ENCODE measurements around the gene KIF6. TPM values are rescaled to one million over a fixed set of nuclear protein-coding genes. Genes with fewer than 3 reads are reported as not detected.

KIF6 gene
- total and polyA plus RNA-seq, 2 donors: 0.24 to 0.37 TPM

DNA sequence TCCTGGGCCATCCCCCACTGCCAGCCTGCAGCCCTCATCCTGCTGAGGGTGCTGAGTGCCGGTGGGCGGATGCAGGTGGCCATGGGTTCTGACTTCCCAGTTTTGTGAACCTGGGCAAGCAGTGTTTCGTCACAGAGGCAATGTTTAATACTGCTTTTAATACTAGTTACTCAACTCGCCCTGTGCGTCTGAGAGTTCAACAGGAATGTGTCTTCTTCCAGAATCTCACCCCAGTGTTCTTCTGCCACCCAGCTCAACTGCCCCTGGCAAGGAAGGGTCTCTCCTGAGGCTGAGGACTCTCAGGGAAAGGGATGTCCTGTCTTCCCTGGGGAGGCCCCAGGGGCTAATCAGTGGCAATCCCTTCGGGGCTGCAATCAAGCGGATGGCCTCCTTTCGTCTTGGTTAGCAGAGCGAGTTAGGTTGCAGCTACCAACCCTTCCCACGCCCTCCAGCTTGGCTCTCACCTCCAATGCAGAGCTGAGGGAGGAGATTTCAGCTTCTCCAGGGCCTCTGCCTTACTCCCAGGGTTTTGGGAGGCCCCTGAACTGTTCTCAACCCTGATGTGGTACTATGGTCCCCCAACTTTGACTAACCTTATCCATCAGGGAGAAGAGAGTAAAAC lies 404.7 kb downstream of the KIF6 start:
- no peak overlapping the region for H3K27ac ChIP-seq (ENCODE audit: low read depth in 1 of 2, low read length in 1 of 2)
- WGBS: 55% methylated on average over 10 of the region's 10 CpGs
- H3K27me3 ChIP-seq (ENCODE audit: control insufficient read depth in 2 of 2, insufficient read depth in 1 of 2, low read length in 1 of 2): peaks cover 0 to 9% of the 10 kb centered on the region in 2 donors
- peaks cover 0 to 17% of the 10 kb centered on the region in 2 donors for H3K4me1 ChIP-seq (ENCODE audit: control insufficient read depth in 2 of 2, insufficient read depth in 2 of 2, low read length in 2 of 2)
- no peaks in the 10 kb centered on the region for H3K9me3 ChIP-seq (ENCODE audit: control insufficient read depth in 2 of 2, insufficient read depth in 1 of 2, low read length in 1 of 2)
- H3K4me3 ChIP-seq (ENCODE audit: low read length in 2 of 2): no peak overlapping the region
- DNase-seq (ENCODE audit: low read depth in 6 of 9, low spot score in 9 of 9): peak in 1 of 9 donors; percentile 19
- H3K36me3 ChIP-seq (ENCODE audit: control insufficient read depth in 2 of 2, insufficient read depth in 2 of 2, low read length in 1 of 2): no peaks in the 10 kb centered on the region

DNA sequence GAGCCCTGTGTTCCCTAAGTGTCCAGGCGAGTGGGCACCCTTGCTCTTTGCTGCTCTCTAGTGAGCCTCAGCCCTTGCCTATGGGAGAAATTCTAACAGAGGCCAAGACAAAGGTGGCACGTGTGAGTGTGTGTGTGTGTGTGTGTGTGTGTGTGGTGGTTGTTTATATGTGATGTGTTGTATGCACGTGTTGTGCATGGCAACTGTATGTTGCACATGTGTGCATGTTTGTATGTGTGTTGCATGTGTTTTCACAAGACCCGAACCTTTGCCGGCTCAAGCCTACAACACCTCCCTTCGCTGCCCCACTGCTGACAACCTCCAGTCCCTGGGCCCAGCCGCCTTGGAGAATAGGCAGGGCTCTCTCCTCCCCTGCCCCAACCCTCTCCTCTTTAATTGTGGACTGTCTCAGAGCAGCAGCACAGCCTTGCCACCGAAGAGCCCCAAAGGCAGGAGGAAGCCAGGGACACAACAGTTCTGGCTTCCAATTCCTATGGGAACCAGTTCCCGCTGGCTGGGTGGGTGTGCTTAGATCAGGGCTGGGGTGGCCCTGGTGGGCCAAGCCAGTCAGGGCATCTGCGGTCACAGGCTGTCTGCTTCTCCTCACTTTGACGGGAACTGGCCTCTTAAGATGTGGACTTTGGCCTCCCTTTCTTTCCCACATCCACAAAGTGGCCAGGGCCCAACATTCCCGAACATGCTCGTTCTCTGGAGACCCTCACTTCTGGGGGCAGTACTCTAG lies 405.4 kb downstream of the KIF6 start:
- WGBS: 74% methylated on average over 13 of the region's 13 CpGs
- peaks cover 0 to 15% of the 10 kb centered on the region in 2 donors for H3K27me3 ChIP-seq (ENCODE audit: control insufficient read depth in 2 of 2, insufficient read depth in 1 of 2, low read length in 1 of 2)
- H3K9me3 ChIP-seq (ENCODE audit: control insufficient read depth in 2 of 2, insufficient read depth in 1 of 2, low read length in 1 of 2): no peaks in the 10 kb centered on the region
- H3K27ac ChIP-seq (ENCODE audit: low read depth in 1 of 2, low read length in 1 of 2): no peak overlapping the region
- H3K4me3 ChIP-seq (ENCODE audit: low read length in 2 of 2): no peak overlapping the region
- H3K36me3 ChIP-seq (ENCODE audit: control insufficient read depth in 2 of 2, insufficient read depth in 2 of 2, low read length in 1 of 2): no peaks in the 10 kb centered on the region
- DNase-seq (ENCODE audit: low read depth in 6 of 9, low spot score in 9 of 9): no peak
- peaks cover 0 to 20% of the 10 kb centered on the region in 2 donors for H3K4me1 ChIP-seq (ENCODE audit: control insufficient read depth in 2 of 2, insufficient read depth in 2 of 2, low read length in 2 of 2)

DNA sequence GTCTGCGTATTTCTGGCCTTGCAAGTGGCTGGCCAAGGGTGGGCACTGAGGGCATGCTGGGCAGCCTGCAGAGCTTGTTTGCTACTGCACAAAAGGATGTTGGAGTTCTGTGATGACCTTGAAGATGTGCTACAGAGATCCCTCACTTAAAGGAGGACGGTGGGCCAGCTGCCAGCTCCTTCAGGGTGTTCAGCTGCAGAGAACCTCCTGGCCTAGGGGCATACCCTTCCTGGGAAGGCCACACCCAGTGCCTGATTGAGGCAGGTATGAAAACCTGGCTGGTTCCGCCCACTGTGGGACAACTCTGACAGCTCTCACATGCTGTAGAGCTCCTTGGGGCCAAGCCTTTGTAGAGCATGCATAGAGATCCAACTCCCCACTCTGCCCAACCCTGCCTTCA lies 408.0 kb downstream of the KIF6 start:
- no peaks in the 10 kb centered on the region for H3K9me3 ChIP-seq (ENCODE audit: control insufficient read depth in 2 of 2, insufficient read depth in 1 of 2, low read length in 1 of 2)
- H3K4me3 ChIP-seq (ENCODE audit: low read length in 2 of 2): no peak overlapping the region
- peaks cover 15 to 40% of the 10 kb centered on the region in 2 donors for H3K4me1 ChIP-seq (ENCODE audit: control insufficient read depth in 2 of 2, insufficient read depth in 2 of 2, low read length in 2 of 2)
- no peak overlapping the region for H3K27ac ChIP-seq (ENCODE audit: low read depth in 1 of 2, low read length in 1 of 2)
- WGBS: 93% methylated on average over 3 of the region's 3 CpGs
- H3K27me3 ChIP-seq (ENCODE audit: control insufficient read depth in 2 of 2, insufficient read depth in 1 of 2, low read length in 1 of 2): peaks cover 18 to 41% of the 10 kb centered on the region in 2 donors
- no peaks in the 10 kb centered on the region for H3K36me3 ChIP-seq (ENCODE audit: control insufficient read depth in 2 of 2, insufficient read depth in 2 of 2, low read length in 1 of 2)
- no peak for DNase-seq (ENCODE audit: low read depth in 6 of 9, low spot score in 9 of 9)

DNA sequence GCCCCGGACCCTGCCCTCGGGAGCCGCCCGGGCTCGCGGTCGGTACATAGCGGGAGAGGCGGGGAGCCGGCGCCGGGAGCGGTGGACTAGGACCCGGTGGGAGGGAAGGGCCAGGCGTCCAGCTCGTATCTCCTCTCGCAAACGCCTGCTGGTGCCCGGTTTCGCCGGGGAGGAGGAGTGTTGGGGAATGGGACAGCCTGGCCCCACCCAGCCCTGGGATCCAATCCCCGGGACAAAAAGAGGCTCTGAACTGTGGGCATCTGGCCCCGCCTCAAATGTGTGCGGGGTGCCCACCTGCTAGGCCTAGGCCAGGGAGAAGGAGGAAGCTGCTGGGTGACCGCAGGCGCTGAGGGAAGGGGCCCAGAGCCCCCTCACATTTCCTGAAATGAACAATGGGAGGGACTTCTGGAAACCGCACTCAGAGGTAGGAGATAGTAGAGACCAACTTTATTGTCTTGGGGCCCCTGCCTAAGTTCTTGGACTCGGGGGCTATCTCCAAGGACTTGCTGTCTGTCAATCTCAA lies 410.9 kb downstream of the KIF6 start, which contains the start of gene KCNK17:
Gene KCNK17, minus strand, starts transcription at position 147 of the 523 bp plus-strand sequence. Its CDS starts 99 bp downstream, at position 48.
- no peak within 1 kb of the TSS for H3K27ac ChIP-seq (ENCODE audit: low read depth in 1 of 2, low read length in 1 of 2)
- peak in 2 of 9 donors; percentile 32 to 42 for DNase-seq (ENCODE audit: low read depth in 6 of 9, low spot score in 9 of 9)
- peaks cover 15 to 23% of the 10 kb centered on the region in 2 donors for H3K4me1 ChIP-seq (ENCODE audit: control insufficient read depth in 2 of 2, insufficient read depth in 2 of 2, low read length in 2 of 2)
- WGBS: 1% methylated on average over 28 of the region's 28 CpGs
- H3K9me3 ChIP-seq (ENCODE audit: control insufficient read depth in 2 of 2, insufficient read depth in 1 of 2, low read length in 1 of 2): no peaks in the 10 kb centered on the region
- peak within 1 kb of the TSS; percentile 36 to 37 for H3K4me3 ChIP-seq (ENCODE audit: low read length in 2 of 2)
- no peaks in the 10 kb centered on the region for H3K36me3 ChIP-seq (ENCODE audit: control insufficient read depth in 2 of 2, insufficient read depth in 2 of 2, low read length in 1 of 2)
- peaks cover 18 to 52% of the 10 kb centered on the region in 2 donors for H3K27me3 ChIP-seq (ENCODE audit: control insufficient read depth in 2 of 2, insufficient read depth in 1 of 2, low read length in 1 of 2)

DNA sequence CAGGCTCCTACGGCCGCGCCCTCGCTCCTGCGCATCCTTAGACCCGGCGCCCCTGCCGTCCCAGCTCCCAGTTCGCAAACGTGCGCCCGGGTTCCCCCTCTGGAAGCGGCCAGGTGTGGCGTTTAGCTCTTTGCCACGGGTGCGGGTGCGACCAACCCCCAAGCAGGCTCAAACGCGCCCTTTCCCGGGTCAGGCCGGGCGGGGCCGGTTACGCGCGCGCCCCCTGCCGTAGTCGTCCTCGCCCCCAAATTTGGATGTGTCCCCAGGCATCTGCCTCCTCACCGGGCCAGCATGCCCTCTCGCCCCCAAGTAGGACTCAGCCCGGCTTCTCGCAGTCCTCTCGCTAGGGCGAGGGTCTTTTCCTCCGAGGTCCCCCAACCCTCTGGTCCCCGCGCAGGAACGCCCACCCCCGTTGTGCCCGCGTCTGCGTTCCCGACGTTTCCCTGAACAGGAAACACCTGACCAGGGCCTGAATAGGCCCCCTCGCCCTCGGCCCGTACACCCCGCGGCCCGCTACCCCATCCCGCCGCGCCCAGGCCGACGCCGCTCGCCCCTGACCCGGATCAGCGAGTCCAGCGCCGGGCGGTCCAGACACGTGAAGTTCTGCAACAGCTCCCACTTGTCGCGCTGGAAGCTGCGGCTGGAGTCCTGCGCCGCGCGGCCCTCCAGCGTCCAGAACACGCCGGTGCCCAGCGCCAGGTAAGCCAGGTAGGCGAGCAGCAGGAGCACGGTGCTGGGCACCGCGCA lies 411.5 kb downstream of the KIF6 start:
- Histone ChIP-seq H3K9me3 (ENCODE audit: control insufficient read depth in 2 of 2, insufficient read depth in 1 of 2, low read length in 1 of 2) (no peaks in the 10 kb centered on the region), H3K27me3 (ENCODE audit: control insufficient read depth in 2 of 2, insufficient read depth in 1 of 2, low read length in 1 of 2) (peaks cover 18 to 52% of the 10 kb centered on the region in 2 donors), H3K4me1 (ENCODE audit: control insufficient read depth in 2 of 2, insufficient read depth in 2 of 2, low read length in 2 of 2) (peaks cover 15 to 23% of the 10 kb centered on the region in 2 donors), H3K27ac (ENCODE audit: low read depth in 1 of 2, low read length in 1 of 2) (no peak overlapping the region), H3K36me3 (ENCODE audit: control insufficient read depth in 2 of 2, insufficient read depth in 2 of 2, low read length in 1 of 2) (no peaks in the 10 kb centered on the region), H3K4me3 (ENCODE audit: low read length in 2 of 2) (peak overlapping the region; percentile 36 to 37)
- DNase-seq (ENCODE audit: low read depth in 6 of 9, low spot score in 9 of 9): peak in 1 of 9 donors; percentile 16
- under 1% methylated on average over 80 of the region's 80 CpGs for WGBS

DNA sequence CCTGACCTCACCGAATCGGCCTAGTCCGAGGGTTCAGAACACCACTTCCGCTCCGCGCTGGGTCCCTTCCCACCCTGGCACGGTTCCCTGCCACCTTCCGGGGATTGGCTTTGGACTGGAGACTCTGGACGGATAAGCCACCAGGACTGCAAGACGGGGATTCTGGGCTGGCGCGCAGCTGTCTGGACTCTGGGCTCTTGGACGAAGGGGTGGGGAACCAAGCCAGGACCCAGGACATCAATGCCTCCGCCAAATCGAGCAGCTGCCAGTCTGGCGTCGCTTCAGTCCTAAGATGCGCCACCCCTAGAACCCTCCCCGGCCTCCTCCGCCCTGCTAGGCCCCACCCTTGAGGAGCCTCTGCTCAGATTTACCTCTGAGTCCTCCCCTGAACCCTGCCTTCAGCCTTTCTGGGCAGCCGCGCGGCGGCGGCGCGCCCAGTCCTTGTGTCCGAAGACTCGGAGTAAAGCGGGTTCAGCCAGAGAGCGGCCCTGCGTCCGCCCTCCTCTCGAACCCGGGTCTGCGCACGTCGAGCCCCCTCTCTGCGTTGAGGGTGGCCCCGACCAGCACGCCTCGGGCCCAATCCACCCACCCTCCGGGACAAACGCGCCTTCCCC lies 412.2 kb downstream of the KIF6 start:
- peaks cover 18 to 52% of the 10 kb centered on the region in 2 donors for H3K27me3 ChIP-seq (ENCODE audit: control insufficient read depth in 2 of 2, insufficient read depth in 1 of 2, low read length in 1 of 2)
- no peaks in the 10 kb centered on the region for H3K36me3 ChIP-seq (ENCODE audit: control insufficient read depth in 2 of 2, insufficient read depth in 2 of 2, low read length in 1 of 2)
- H3K27ac ChIP-seq (ENCODE audit: low read depth in 1 of 2, low read length in 1 of 2): no peak overlapping the region
- peaks cover 15 to 23% of the 10 kb centered on the region in 2 donors for H3K4me1 ChIP-seq (ENCODE audit: control insufficient read depth in 2 of 2, insufficient read depth in 2 of 2, low read length in 2 of 2)
- 17% methylated on average over 45 of the region's 45 CpGs for WGBS
- H3K9me3 ChIP-seq (ENCODE audit: control insufficient read depth in 2 of 2, insufficient read depth in 1 of 2, low read length in 1 of 2): no peaks in the 10 kb centered on the region
- peak overlapping the region; percentile 36 to 37 for H3K4me3 ChIP-seq (ENCODE audit: low read length in 2 of 2)
- DNase-seq (ENCODE audit: low read depth in 6 of 9, low spot score in 9 of 9): no peak

DNA sequence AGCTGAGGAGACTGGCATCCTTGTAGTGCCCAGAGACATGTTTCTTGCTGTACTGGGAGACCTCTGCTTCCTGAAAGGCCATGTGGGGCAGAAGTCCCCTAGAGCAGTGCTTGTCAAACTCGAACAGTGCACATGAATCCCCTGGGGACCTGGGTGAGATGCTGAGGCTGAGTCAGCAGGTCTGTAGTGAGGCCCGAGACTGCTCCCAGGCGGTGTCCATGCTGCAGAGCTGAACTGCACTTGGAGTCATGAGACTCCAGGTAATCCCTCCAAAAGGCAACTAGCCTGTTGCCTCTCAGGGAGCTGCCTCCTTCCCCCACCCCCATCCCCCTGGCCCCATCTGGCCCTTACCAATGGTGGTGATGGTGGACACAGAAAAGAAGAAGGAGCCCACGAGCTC lies 414.7 kb downstream of the KIF6 start:
- peaks cover 18 to 44% of the 10 kb centered on the region in 2 donors for H3K27me3 ChIP-seq (ENCODE audit: control insufficient read depth in 2 of 2, insufficient read depth in 1 of 2, low read length in 1 of 2)
- 80% methylated on average over 4 of the region's 4 CpGs for WGBS

DNA sequence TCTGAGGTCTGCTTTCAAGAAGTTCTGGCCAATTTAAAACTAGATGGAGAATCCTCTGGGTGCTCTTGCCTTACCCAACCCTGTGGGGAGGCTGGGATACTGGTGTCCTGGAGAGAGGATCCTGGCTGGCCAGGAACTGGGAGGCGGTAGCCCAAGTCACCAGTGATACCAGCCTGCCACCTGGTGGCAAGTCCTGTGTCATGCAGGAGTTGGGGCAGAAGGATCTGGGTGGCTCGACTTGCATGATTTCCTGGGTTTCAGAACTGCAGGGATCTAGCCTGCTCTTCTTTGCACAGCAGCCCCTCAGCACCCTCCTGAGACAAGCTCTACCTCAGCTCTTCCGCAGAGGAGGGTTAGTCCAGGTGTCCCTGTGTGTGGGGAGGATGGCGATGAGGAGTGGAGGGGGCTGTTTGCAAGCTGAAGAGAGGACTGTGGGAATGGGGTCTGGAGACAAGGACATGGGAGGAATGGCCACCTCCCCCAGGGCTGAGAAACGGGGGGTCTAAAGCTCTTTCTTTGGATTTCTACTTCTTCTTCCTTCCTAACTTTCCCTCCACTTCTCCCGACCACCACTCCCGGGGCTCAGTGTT lies 415.2 kb downstream of the KIF6 start:
- DNase-seq (ENCODE audit: low read depth in 6 of 9, low spot score in 9 of 9): peak; percentile 27 to 78 (median 52)
- Histone ChIP-seq H3K27ac (ENCODE audit: low read depth in 1 of 2, low read length in 1 of 2) (no peak overlapping the region), H3K4me1 (ENCODE audit: control insufficient read depth in 2 of 2, insufficient read depth in 2 of 2, low read length in 2 of 2) (peaks cover 15 to 20% of the 10 kb centered on the region in 2 donors), H3K36me3 (ENCODE audit: control insufficient read depth in 2 of 2, insufficient read depth in 2 of 2, low read length in 1 of 2) (no peaks in the 10 kb centered on the region), H3K27me3 (ENCODE audit: control insufficient read depth in 2 of 2, insufficient read depth in 1 of 2, low read length in 1 of 2) (peaks cover 18 to 39% of the 10 kb centered on the region in 2 donors), H3K9me3 (ENCODE audit: control insufficient read depth in 2 of 2, insufficient read depth in 1 of 2, low read length in 1 of 2) (no peaks in the 10 kb centered on the region), H3K4me3 (ENCODE audit: low read length in 2 of 2) (no peak overlapping the region)
- WGBS: 66% methylated on average over 7 of the region's 7 CpGs

More for the DNA sequence above, 414.7 kb downstream of the KIF6 start:
- H3K36me3 ChIP-seq (ENCODE audit: control insufficient read depth in 2 of 2, insufficient read depth in 2 of 2, low read length in 1 of 2): no peaks in the 10 kb centered on the region
- H3K27ac ChIP-seq (ENCODE audit: low read depth in 1 of 2, low read length in 1 of 2): no peak overlapping the region
- H3K4me1 ChIP-seq (ENCODE audit: control insufficient read depth in 2 of 2, insufficient read depth in 2 of 2, low read length in 2 of 2): peaks cover 15 to 23% of the 10 kb centered on the region in 2 donors
- no peak overlapping the region for H3K4me3 ChIP-seq (ENCODE audit: low read length in 2 of 2)
- no peak for DNase-seq (ENCODE audit: low read depth in 6 of 9, low spot score in 9 of 9)
- H3K9me3 ChIP-seq (ENCODE audit: control insufficient read depth in 2 of 2, insufficient read depth in 1 of 2, low read length in 1 of 2): no peaks in the 10 kb centered on the region
